ENCODE results near the gene ATXN1.

The ATXN1 gene

DNA sequence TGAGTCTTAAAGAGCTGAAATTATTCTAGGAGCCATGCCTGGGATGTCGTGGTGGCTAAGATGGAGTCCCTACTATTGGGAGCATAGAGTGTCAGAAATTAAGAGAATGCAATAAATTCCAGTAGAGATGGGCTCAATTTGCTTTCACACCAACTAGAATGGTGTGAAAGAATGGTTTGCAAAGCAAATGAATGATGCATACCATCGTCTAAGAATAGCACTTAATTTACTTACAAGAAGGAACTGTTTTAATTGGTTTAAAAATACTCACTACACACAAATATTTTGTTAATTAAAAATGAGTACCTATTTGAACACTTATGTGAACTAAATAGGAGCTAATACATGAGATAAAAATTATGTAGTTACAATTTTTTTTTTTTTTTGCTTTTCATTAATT, 390.3 kb downstream of the ATXN1 start:
- no peak for DNase-seq

DNA sequence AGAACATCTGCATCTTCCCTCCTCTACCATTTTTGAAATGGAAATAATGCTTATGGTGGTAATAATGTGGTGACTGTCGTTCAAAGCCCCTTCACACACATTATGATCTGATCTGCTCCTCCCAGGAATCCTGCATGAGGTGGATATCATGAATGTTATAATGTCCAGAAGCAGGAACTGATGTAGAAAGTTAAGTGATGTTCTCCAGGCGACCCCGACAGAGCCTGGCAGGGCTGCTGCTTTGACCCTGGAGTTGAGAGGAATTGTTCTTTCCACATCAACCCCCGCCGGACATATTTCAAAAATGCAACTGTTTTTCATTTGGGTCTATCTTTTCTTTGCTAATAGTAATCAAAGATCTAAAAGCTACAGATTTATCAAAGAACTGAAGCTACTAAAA, 391.3 kb downstream of the ATXN1 start:
- DNase-seq: no peak

DNA sequence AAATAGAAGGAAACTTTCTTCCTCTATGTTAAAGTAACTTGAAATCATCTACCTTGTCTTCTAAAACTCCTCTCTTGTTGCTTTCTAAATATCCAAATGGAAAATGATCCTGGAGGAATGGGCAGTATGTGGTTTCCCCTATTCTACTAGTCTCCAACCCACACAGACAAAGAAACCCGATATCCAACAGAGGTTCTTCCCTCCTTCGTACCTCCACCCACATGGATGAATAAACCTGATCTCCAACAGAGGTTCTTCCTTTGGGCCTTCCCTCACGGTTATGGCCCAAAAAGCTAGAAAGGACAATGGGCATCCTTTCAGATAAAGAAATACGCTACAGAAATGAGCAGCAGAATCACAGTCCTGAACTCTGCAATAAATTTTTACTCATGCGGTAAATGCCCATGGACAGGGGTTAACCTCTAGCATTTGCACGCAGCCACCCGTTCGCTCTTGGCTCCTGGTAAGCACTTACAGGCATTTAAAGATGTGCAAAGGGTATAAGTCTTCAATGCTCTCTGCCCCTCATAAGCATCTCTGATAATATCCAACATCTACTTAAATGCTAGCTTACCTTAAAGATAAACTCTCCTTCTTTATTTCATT, 392.0 kb downstream of the ATXN1 start:
- DNase-seq: no peak

DNA sequence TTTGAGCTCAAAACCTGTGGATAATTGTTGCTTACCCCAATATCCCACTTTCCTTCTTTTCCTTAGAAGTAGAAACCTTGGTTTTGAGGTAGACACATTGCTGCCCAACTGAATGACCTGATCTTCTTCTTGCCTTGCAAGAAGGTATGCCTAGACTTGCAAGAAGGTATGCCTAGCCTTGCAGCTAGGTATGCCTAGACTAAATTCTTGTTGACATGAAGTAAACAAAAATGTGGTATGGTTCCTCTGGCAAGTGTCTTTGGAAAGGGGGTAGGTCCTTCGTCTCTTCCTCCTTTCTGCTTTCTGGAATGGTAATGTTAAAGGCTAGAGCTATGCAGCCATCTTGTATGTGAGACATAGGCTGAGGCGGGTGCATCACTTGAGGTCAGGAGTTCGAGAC, 393.7 kb downstream of the ATXN1 start:
- DNase-seq: no peak

DNA sequence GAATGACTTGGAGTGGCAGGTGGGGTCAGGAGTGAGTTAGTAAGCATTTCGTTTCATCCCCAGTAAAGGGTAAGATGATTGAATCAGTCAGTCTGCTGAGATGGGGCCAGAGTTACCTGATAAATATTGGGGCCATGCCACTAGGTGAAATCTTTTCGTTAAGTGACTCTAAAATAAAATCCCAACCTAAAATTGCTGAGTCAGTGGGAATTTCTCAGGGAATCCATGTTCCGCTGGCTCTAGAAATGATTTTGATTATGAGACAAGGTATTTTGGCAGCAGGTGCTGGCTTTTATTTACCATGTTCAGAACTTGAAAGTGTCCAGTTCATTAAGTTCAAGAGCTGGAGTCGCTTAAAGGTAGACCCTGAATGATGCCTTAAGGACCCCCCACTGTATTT, 397.5 kb downstream of the ATXN1 start:
- no peak for DNase-seq

DNA sequence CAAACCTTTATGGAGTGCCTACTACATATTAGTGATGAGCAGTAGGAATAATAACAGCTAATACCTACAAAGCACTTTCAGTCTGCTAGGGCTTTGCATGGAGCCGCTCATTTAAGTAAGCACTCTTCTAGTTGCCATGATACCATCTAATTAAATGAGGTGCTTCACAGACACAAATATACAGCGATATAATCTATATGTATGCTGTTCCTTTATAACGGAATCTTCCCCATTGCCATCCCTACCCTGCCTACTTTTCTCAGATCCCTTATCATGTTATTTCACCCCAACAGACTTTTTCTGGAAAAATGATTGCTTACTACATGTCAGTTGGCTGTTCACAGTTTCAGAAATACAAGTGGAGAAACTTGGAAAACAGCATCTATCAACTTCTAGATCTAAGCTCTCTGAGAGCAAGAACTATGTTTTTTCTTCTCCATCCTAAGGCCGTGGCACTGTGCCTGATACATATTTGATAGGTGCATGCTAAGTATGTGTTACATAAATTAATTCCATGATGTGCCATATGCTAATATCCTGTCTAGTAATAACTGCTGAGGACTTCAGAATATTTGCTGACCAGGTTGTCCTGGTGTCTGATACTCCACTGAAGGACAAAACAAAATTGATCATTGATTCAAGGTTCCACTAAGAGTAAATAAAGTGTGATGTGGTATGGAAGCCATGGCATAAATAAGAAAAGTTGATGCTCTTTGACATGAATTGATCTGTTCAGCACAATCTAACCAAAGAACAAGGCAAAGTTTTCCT, 398.3 kb downstream of the ATXN1 start:
- no peak for DNase-seq

DNA sequence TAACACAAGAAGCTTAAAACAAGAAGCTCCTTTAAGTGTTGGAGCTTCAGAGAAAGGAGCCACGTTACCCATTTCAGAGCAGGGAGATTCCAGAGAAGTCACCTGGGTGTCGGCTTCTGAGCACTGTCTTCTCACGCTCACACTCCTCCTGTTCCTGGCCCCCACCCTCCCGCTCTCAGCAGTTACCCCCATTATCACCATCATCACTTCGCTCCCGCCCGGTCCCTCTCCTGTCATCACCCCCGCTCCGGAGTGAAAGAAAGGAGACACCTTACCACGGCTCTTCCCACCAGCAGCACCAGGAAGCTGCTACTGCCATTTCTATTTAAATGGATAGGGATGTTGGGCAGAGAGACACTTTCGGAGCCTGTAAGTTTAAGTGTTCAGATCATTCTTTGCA, 399.0 kb downstream of the ATXN1 start:
- DNase-seq: no peak

DNA sequence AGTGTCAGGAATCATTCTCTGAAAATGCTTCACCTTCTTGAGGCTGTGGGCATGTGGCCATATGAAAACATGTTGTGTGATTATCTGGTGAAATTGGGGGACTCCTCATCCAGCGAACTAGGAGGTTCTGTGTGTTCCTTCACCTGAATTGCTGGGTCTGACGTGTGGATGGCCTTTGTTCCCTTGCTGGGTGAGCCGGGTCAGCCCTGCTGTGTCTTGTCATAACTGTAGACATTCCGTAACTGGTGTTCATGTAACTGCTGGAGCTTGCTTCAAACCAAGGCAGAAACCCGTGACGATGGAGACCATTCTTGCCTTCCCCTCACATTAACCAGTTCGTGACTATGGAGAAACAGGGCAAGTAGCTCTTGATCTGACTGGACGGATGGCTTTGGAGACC, 399.4 kb downstream of the ATXN1 start:
- DNase-seq: no peak

DNA sequence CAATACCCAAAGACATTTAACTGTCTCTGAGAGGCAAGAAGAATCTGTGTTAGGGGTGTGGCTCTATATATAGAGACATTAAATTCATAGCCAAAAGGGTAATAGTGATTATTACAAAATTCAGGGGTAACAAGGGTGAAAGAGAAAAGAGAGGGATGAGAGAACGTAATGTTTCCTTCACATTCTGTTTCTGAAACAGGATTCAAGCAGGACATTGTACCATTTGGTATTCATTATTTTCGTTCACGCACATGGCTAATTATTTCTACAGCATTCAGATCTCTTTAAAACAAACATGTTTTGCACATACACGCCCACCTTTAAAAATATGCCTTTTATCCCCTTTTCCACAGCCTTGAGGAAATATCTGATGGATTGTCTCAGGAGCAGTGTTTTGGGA, 400.1 kb downstream of the ATXN1 start:
- no peak for DNase-seq

DNA sequence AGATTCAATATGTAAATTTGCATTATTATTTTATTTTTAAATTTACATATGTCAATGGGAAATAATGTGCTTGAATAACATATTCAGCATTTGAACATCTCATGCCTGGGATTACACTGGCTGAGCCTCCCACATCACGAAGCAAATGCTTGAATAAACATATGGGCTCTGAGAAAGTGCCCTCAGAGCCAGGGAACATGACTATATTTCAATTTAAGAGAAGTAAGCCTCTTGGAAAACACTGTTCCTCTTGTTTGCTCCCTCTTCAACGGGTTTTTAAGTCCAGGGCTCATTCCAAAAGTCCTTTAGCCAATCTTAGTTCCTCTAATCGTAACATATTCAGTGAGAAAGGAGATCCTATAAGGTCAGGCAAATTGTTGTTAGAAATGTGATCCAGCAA, 400.9 kb downstream of the ATXN1 start:
- DNase-seq: no peak

DNA sequence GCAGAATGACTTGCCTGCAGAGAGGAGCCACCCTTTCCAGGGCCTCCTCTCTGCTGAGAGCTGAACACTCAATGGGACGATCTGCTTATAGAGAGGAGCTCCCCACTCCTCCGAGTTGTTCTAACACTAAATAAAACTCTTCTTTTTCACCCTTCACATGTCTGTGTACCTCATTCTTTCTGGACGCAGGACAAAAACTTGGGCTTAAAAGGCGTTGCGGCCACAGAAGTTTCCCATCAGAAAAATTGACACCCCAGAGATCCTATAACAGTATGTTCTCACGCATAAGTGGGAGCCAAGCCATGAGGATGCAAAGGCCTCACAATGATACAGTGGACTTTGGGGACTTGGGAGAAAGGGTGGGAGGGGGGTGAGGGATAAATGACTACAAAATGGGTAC, 401.7 kb downstream of the ATXN1 start:
- no peak for DNase-seq

DNA sequence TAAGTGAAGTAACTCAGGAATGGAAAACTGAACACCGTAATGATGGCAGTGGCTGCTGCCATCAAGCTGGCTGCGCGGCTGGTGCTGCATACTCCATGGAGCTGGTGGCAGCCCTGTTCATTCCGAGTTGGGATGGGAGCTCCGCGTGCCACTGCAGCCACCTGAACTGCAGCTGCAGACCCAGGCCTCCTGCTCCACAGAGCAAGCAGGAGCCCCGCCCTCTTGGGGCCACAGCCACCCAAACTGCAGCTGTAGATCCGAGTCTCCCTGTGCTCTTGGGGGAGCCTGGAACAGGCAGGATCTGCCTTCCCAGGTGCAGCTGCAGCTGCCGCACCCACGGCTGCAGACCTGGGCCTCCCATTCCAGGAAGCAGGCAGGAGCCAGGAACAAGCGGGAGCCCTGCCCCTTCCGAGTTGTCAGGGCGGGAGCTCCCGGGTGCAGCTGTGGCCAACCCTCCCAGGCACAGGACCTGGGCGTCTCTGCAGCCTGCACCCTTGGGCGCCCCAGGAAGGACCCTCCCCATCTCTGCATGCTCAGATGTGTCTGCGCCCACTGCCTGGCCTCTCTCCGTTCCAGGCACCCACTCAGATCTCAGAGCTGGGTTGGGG, 402.6 kb downstream of the ATXN1 start:
- no peak for DNase-seq

DNA sequence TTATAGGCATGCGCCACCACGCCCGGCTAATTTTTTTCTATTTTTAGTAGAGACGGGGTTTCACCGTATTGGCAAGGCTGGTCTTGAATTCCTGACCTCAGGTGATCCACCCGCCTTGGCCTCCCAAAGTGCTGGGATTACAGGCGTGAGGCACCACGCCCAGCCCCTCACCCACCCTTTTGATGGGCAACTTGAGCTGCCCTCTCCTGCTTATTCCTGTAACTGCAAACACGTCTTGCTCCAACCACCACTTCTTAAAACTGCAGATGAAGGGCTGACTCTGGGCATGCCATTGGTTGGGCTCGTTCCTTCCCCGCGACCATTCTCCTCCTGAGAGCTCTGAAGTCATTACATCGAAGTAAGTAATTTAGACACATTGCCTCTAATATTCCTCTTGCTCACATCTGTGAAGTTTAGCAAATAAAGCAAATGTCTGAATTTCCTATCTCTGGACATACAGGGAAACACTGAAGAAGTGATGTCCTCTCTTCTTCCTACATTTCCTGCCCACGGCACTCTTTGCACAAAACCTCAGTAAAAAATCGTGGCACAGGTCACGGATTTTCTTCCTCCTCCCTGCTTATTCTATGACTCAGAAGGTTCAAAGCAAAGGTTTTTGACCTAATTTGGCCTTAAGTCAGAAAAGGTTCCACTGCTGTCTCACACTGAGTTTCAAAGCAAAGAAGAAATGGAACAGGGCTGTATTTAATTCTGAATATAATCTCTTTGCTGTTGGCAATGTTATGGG, 405.4 kb downstream of the ATXN1 start:
- no peak for DNase-seq

DNA sequence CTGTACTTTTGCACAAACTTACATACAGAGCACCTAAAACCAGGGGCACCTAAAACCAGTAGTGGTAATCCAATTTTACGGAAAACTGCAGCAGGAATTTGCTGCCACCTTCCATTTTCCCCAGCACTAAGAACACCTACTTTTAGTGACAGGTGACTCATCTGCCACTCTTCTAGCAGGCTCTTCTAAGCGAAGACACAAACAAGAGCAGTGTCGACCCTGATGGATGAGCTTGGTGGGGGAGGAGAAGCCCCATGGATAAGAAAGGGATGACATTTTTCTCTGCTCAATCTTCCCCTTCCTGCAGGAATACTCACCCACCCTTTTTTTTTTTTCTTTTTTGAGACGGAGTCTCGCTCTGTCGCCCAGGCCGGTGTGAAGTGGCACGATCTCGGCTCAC, 406.0 kb downstream of the ATXN1 start:
- no peak for DNase-seq

DNA sequence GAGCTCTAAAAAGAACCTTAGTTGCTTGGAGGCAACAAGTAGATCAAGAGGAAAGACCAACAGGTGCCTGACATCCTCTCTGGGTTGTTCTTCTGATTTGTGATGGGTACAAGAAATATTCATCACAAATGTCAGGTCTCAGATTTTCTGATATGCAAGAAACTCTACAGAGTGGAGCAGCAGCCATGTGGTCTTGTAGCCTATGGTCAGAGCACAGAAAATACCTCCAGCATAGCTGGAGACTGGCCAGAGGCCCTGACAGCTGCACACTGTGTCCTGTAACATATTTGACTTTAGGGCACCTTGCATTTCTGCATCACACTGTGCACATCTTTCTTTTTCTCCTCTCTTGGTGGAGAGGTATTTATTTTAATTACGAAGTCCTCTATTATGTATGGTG, 406.6 kb downstream of the ATXN1 start:
- DNase-seq: no peak

DNA sequence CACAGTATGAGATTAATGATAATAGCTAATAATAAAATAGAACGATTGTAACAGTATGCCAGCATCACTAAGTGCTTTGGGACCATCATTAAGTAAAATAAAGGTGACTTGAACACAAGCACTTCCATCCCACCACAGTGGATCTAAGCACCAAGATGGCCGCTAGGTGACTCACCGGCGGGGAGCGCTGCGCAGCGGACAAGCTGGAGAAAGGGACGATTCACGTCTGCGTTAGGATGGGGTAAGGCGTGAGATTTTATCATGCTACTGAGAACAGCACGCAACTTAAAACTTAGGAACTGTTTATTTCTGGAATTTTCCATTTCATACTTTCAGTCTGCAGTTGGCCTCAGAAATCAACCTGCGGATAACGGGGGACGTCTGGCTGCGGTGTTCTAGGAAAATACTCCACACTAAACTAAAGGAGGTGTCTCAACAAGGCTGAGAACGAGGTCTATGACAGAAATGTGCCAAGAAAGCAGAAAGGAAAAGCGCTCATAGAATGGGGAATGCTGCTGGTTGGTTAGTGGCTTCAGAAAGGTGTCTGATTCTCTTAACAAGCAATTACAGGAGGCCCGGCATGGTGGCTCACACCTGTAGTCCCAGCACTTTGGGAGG, 408.3 kb downstream of the ATXN1 start:
- DNase-seq: no peak

DNA sequence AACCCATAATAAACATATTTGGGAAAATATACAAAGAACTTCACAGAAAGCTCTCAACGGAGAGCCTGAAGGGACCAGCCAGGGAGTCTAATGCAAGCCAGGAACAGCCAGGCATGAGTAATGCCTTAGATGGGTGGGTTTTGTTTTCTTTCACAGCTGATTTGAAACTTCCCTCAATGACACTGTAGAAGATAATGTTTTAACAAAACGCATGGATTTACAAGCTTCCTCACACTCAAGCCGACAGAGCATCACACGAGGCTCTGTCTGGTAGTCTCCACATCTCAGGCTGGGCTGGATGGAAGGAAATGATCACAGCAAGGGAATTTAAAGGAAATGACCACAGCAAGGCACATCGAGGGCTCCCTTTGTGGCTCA, 409.0 kb downstream of the ATXN1 start:
- DNase-seq: no peak

DNA sequence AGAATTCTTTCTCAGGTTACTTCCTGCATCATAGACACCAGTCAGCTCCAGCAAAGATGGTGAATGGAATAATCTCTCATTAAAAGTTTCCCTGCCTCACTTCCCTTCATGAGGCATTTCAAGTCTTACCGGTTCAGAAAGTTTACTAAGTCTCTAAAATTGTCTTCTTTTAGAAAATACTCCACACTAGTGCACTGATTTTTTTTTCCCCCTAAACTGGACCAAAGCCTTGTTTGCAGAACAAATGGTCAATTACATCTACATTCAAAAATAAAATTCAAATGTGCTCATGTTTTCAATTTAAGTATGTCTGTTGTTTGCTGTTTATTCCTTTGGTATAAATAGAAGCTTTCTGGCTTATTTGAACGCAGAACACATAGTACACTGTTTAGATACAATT, 411.7 kb downstream of the ATXN1 start:
- no peak for DNase-seq

DNA sequence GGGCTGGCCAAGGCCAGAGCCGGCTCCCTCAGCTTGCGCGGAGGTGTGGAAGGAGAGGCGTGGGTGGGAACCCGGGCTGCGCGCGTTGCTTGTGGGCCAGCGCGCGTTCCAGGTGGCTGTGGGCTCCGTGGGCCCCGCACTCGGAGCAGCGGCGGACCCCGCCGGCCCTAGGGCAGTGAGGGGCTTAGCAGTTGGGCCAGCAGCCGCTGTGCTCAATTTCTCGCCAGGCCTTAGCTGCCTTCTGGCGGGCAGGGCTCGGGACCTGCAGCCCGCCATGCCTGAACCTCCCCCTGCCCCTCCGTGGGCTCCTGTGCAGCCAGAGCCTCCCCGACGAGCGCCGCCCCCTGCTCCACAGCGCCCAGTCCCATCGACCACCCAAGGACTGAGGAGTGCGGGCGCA, 414.4 kb downstream of the ATXN1 start:
- no peak for DNase-seq

DNA sequence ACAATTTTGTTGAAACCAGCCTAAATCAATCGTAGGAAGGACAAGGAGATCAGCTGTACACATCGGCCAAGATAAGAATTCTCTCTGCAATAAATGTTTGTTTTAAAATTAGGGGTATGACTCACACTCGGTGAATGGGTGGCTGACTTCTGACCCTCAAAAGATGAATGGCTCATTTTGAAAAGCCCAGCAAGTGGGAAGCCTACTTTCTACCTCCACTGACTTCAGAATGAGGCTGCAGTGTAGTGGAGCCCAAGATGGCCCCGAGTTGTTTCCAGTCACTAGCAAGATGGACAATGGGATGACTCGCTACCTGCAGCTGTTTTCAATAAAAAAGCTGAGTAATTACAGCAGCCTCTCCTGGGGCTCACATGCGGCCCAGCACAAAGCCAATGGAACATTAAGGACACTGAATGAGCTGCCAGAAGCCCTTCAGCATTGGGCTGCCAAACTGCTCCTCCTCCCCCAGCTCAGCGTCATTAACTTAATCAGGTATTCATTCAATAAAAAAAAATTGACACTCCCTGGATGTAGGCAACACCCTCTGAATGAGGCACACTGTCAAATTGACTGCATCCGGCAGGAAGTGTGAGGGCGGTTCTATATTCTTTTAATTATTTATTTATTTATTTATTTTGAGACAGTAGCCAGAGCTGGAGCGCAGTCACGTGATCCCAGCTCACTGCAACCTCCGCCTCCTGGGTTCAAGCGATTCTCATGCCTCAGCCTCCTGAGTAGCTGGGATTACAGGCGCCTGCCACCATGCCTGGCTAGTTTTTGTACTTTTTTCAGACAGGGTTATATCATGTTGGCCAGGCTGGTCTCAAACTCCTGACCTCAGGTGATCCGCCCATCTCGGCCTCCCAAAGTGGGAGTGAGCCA, 415.6 kb downstream of the ATXN1 start:
- DNase-seq: no peak

DNA sequence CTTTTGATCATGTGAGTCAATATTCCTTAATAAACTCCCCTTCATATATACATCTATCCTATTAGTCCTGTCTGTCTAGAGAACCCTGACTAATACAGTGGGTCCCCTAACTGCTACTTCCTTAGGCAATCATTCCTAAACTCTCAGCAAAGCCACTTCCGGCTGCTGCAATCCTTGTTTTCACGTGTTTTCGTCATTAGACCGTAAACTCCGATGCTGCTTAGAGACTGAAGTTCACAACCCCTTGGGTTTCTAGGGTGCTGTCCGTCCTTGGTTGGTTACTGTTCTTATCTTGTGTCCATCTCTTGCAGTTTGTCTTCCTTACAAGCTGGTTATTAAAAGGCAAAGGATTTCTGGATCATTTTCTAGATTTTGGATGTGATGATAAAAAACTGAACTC, 416.5 kb downstream of the ATXN1 start:
- no peak for DNase-seq

DNA sequence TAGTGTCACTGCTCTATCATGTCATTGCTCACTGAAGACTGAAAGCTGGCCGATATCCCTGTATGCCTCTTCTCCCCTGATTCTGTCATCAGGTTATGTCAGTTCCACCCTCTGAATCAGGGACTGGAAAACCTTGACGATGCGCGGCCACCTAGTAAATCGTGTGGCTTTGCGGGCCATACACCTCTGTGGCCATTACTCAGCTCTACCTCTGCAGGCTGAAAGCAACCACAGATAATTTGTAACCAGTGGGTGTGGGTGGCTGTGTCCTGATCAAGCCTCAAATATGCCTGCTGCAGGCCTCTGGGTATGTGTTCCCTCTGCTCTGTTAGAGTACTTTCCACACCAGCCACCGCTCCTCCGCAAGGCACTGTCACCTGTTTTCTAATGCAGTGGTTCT, 417.7 kb downstream of the ATXN1 start:
- DNase-seq: no peak

DNA sequence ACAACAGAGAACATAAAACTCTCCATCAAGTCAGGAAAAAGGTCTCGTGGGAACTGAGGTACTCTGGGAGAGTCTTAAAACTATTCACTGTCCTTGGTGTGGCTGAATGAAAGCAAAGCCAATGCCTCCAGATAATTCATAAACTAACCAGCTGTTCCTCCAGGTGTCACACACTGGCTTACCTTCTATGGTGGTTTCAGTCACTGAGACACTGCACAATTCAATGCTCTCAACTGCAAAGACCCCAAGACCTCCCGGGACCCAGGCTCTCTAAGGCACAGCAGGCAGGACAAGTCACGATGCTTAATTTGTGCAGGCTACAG, 422.0 kb downstream of the ATXN1 start:
- no peak for DNase-seq
